K562 (cell line): ENCODE measurements around the gene SLC27A2. TPM values are rescaled to one million over a fixed set of nuclear protein-coding genes. Genes with fewer than 3 reads are reported as not detected.

Source experiments
- CREB1 ChIP-seq, 2 experiments: sonication (generic) in 1 of 2; formaldehyde crosslinking in 1 of 2; IDR thresholded peaks; 2 replicates each; pipeline versions ENCODE4 v1.6.1 to v1.8.0; 2012 to 2022; ENCODE audit warnings: inconsistent platforms in 1 of 2, mild to moderate bottlenecking in 1 of 2, missing genetic modification reagents in 1 of 2, moderate library complexity in 1 of 2
- FOXA3 ChIP-seq, 2 experiments: fragments of 450-650 bp in 1 of 2; sonication (generic) in 1 of 2; formaldehyde crosslinking; IDR thresholded peaks in 1 of 2; conservative IDR thresholded peaks in 1 of 2; 2 replicates each; pipeline versions ENCODE4 v1.4.0 to v1.8.0; 2020 to 2022; ENCODE audit warnings: mild to moderate bottlenecking in 2 of 2, missing genetic modification reagents in 1 of 2
- GTF2F1 ChIP-seq: IDR thresholded peaks from 2 replicates; pipeline ENCODE4 v1.6.1; 2011; ENCODE audit warnings: low read depth, low read length, improper control_type of control experiment
- LARP7 ChIP-seq: fragments of 450-650 bp; IDR thresholded peaks from 2 replicates; pipeline ENCODE4 v1.6.1; 2016
- MBD1 ChIP-seq: fragments of 250-450 bp; sonication (Bioruptor Pico); IDR thresholded peaks from 2 replicates; pipeline ENCODE4 v1.8.0; 2022; ENCODE audit warnings: inconsistent platforms
- MYBL2 ChIP-seq, 2 experiments: fragments of 450-650 bp in 1 of 2; sonication (generic) in 1 of 2; formaldehyde crosslinking in 1 of 2; IDR thresholded peaks; 2 replicates each; pipeline versions ENCODE4 v1.6.1 to v1.8.1; 2017 to 2022; ENCODE audit warnings: borderline replicate concordance in 1 of 2, inconsistent platforms in 1 of 2, low read depth in 1 of 2, mild to moderate bottlenecking in 1 of 2, missing genetic modification reagents in 1 of 2, moderate library complexity in 1 of 2
- RAD21 ChIP-seq, 2 experiments: fragments of 250-450 bp in 1 of 2; fragments of 450-650 bp in 1 of 2; sonication (Bioruptor Pico) in 1 of 2; formaldehyde crosslinking in 1 of 2; IDR thresholded peaks in 1 of 2; conservative IDR thresholded peaks in 1 of 2; 2 replicates each; pipeline versions ENCODE4 v1.4.0 to v1.8.0; 2020 to 2022; ENCODE audit warnings: mild to moderate bottlenecking in 2 of 2, moderate library complexity in 1 of 2
- RB1 ChIP-seq: fragments of 450-650 bp; IDR thresholded peaks from 2 replicates; pipeline ENCODE4 v1.6.1; 2017; ENCODE audit warnings: low read depth, mild to moderate bottlenecking
- TEAD2 ChIP-seq: fragments of 450-650 bp; IDR thresholded peaks from 2 replicates; pipeline ENCODE4 v1.6.1; 2016; ENCODE audit warnings: missing genetic modification characterization, control low read depth, missing compliant biosample characterization
- TRIM28 ChIP-seq: fragments of 450-650 bp; IDR thresholded peaks from 2 replicates; pipeline ENCODE4 v1.6.1; 2017
- ZFP30 ChIP-seq: fragments of 250-450 bp; sonication (Bioruptor Pico); IDR thresholded peaks from 2 replicates; pipeline ENCODE4 v1.8.0; 2022; ENCODE audit warnings: moderate library complexity, mild to moderate bottlenecking, inconsistent platforms, borderline replicate concordance
- polyA plus RNA-seq, 8 experiments: library from polyadenylated mRNA; depleted of rRNA in 4 of 8; stranded (reverse) in 5 of 8; unstranded in 3 of 8; fragments of >200 nt; fragmentation: Nextera tagmentation in 2 of 8; fragmentation: Illumina TruSeq in 1 of 8; extraction: Ambion mirVana in 2 of 8; extraction: Trizol in 1 of 8; gene quantifications; 2 replicates each; pipeline versions ENCODE4 v1.2.1 to v1.2.3, GENCODE V29; 2011 to 2014; ENCODE audit warnings: inconsistent platforms in 1 of 8, missing spikeins in 1 of 8
- total RNA-seq, 7 experiments: library from RNA; depleted of rRNA in 6 of 7; stranded (reverse); fragments of >200 nt in 6 of 7; fragmentation: Illumina TruSeq in 2 of 7; extraction: Trizol in 2 of 7; gene quantifications; 2 replicates each; pipeline versions ENCODE4 v1.2.1 to v1.2.3, GENCODE V29; 2011 to 2021; ENCODE audit warnings: low replicate concordance in 1 of 7
- TF ChIP-seq, protein P1 (sequence below): fragments of 250-450 bp; sonication (Bioruptor Pico); IDR thresholded peaks from 2 replicates; pipeline ENCODE4 v1.4.0; 2020
- TF ChIP-seq, protein P2 (sequence below): IDR thresholded peaks from 2 replicates; pipeline ENCODE4 v1.6.1; 2016; ENCODE audit warnings: missing genetic modification characterization, missing compliant biosample characterization
- TF ChIP-seq, protein P3 (sequence below): sonication (generic); IDR thresholded peaks from 2 replicates; pipeline ENCODE4 v1.6.1; 2016
- TF ChIP-seq, protein P4 (sequence below), 2 experiments: fragments of 450-650 bp; IDR thresholded peaks; 2 replicates each; pipeline ENCODE4 v1.6.1; 2016

SLC27A2 gene
- total and polyA plus RNA-seq, 9 of the 15 experiments (the other 6 are each of a cell fraction or from before 2014, with no cell fraction given): 4.9 to 38.0 (median 22.7) TPM

DNA sequence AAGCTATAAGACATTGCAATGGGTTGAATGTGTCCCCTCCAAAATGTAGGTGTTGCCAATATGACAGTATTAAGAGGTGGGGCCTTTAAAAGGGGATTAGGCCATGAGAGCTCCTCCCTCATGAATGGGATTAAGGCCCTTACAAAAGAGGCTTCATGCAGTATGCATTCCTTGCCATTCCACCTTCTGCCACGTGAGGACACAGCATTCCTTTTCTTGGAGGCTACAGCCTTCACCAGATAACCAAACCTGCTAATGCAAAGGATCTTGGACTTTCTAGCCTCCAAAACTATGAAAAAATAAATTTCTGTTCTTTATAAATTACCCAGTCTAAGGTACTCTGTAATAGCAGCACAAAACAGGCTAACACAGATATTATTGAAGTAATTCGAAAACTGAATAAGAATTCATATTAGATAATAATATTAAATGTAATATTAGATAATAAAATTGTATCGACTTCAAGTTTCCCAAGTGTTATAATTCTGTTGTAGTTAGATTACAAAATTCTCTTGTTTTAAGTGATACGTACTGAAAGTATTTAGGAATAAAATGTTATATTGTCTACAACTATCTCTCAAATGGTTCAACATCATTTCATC lies 33.5 kb upstream of the SLC27A2 start (continued):
- TF ChIP-seq, protein P1, sequence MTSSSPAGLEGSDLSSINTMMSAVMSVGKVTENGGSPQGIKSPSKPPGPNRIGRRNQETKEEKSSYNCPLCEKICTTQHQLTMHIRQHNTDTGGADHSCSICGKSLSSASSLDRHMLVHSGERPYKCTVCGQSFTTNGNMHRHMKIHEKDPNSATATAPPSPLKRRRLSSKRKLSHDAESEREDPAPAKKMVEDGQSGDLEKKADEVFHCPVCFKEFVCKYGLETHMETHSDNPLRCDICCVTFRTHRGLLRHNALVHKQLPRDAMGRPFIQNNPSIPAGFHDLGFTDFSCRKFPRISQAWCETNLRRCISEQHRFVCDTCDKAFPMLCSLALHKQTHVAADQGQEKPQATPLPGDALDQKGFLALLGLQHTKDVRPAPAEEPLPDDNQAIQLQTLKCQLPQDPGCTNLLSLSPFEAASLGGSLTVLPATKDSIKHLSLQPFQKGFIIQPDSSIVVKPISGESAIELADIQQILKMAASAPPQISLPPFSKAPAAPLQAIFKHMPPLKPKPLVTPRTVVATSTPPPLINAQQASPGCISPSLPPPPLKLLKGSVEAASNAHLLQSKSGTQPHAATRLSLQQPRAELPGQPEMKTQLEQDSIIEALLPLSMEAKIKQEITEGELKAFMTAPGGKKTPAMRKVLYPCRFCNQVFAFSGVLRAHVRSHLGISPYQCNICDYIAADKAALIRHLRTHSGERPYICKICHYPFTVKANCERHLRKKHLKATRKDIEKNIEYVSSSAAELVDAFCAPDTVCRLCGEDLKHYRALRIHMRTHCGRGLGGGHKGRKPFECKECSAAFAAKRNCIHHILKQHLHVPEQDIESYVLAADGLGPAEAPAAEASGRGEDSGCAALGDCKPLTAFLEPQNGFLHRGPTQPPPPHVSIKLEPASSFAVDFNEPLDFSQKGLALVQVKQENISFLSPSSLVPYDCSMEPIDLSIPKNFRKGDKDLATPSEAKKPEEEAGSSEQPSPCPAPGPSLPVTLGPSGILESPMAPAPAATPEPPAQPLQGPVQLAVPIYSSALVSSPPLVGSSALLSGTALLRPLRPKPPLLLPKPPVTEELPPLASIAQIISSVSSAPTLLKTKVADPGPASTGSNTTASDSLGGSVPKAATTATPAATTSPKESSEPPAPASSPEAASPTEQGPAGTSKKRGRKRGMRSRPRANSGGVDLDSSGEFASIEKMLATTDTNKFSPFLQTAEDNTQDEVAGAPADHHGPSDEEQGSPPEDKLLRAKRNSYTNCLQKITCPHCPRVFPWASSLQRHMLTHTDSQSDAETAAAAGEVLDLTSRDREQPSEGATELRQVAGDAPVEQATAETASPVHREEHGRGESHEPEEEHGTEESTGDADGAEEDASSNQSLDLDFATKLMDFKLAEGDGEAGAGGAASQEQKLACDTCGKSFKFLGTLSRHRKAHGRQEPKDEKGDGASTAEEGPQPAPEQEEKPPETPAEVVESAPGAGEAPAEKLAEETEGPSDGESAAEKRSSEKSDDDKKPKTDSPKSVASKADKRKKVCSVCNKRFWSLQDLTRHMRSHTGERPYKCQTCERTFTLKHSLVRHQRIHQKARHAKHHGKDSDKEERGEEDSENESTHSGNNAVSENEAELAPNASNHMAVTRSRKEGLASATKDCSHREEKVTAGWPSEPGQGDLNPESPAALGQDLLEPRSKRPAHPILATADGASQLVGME (CRISPR knock-in tag): no peak
- no peak for TF ChIP-seq CREB1 (IDR thresholded peaks at IDR 0.05)
- no peak for TF ChIP-seq CREB1 (CRISPR knock-in tag; IDR thresholded peaks at IDR 0.05)
- no peak for TF ChIP-seq TRIM28
- TF ChIP-seq, protein P2, sequence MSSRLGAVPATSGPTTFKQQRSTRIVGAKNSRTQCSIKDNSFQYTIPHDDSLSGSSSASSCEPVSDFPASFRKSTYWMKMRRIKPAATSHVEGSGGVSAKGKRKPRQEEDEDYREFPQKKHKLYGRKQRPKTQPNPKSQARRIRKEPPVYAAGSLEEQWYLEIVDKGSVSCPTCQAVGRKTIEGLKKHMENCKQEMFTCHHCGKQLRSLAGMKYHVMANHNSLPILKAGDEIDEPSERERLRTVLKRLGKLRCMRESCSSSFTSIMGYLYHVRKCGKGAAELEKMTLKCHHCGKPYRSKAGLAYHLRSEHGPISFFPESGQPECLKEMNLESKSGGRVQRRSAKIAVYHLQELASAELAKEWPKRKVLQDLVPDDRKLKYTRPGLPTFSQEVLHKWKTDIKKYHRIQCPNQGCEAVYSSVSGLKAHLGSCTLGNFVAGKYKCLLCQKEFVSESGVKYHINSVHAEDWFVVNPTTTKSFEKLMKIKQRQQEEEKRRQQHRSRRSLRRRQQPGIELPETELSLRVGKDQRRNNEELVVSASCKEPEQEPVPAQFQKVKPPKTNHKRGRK (tag): no peak
- TF ChIP-seq LARP7: no peak
- no peak for TF ChIP-seq FOXA3 (CRISPR knock-in tag; conservative IDR thresholded peaks at IDR 0.05 in 1 of 2, IDR thresholded peaks at IDR 0.05 in 1 of 2)
- TF ChIP-seq MBD1 (CRISPR knock-in tag): no peak
- TF ChIP-seq MYBL2 (IDR thresholded peaks at IDR 0.05; ENCODE audit: low read depth): no peak
- no peak for TF ChIP-seq MYBL2 (CRISPR knock-in tag; IDR thresholded peaks at IDR 0.05; ENCODE audit: borderline replicate concordance)
- TF ChIP-seq, protein P3, sequence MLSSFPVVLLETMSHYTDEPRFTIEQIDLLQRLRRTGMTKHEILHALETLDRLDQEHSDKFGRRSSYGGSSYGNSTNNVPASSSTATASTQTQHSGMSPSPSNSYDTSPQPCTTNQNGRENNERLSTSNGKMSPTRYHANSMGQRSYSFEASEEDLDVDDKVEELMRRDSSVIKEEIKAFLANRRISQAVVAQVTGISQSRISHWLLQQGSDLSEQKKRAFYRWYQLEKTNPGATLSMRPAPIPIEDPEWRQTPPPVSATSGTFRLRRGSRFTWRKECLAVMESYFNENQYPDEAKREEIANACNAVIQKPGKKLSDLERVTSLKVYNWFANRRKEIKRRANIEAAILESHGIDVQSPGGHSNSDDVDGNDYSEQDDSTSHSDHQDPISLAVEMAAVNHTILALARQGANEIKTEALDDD: 0 out of 2 replicates have a peak, but pooled peaks have one; percentile 39
- TF ChIP-seq, protein P4, sequence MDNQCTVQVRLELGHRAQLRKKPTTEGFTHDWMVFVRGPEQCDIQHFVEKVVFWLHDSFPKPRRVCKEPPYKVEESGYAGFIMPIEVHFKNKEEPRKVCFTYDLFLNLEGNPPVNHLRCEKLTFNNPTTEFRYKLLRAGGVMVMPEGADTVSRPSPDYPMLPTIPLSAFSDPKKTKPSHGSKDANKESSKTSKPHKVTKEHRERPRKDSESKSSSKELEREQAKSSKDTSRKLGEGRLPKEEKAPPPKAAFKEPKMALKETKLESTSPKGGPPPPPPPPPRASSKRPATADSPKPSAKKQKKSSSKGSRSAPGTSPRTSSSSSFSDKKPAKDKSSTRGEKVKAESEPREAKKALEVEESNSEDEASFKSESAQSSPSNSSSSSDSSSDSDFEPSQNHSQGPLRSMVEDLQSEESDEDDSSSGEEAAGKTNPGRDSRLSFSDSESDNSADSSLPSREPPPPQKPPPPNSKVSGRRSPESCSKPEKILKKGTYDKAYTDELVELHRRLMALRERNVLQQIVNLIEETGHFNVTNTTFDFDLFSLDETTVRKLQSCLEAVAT (IDR thresholded peaks at IDR 0.05): no peak
- peak; percentile 25; the same call in 1 of the 2 replicates for TF ChIP-seq RB1
- TF ChIP-seq ZFP30 (CRISPR knock-in tag): no peak
- TF ChIP-seq TEAD2 (tag): 0 out of 2 replicates have a peak, but pooled peaks have one; percentile 29
- TF ChIP-seq RAD21 (CRISPR knock-in tag; conservative IDR thresholded peaks at IDR 0.05 in 1 of 2, IDR thresholded peaks at IDR 0.05 in 1 of 2): peak; percentile 92 to 98
- TF ChIP-seq GTF2F1: no peak
